SIG-M5 treated with dmso at 0.1 percent for 504 hours (cell line): ENCODE measurements around the gene CFAP74.

Experiments
- DNase-seq: peaks from one replicate; lab custom pipeline; 2025; ENCODE audit not compliant: unreplicated experiment; lab: John Stamatoyannopoulos, UW

Gene CFAP74

DNA sequence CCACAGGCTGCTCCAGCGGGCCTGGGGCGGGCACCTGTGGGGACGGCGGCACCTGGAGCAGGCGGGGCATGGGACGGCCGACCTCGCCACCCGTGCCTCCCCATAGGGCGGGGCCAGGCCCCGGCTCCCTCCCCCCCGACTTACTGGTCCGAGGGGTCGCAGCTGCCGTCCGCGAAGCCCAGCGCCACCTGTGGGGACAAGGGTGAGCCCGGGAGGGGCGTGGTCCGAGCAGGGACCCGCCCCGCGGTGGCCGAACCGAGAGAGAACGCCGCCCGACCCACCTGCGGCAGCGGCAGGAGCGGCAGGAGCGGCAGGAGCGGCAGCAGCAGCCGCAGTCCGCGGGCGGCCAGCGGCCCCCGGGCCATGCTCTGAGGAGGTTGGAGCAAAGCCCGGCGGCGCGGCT is 84.7 kb downstream of the CFAP74 start, which contains the start of gene TMEM52:
Gene TMEM52, minus strand, starts transcription at position 379 of the 403 bp plus-strand sequence. Its CDS starts 14 bp downstream, at position 365.
- DNase-seq: no peak

DNA sequence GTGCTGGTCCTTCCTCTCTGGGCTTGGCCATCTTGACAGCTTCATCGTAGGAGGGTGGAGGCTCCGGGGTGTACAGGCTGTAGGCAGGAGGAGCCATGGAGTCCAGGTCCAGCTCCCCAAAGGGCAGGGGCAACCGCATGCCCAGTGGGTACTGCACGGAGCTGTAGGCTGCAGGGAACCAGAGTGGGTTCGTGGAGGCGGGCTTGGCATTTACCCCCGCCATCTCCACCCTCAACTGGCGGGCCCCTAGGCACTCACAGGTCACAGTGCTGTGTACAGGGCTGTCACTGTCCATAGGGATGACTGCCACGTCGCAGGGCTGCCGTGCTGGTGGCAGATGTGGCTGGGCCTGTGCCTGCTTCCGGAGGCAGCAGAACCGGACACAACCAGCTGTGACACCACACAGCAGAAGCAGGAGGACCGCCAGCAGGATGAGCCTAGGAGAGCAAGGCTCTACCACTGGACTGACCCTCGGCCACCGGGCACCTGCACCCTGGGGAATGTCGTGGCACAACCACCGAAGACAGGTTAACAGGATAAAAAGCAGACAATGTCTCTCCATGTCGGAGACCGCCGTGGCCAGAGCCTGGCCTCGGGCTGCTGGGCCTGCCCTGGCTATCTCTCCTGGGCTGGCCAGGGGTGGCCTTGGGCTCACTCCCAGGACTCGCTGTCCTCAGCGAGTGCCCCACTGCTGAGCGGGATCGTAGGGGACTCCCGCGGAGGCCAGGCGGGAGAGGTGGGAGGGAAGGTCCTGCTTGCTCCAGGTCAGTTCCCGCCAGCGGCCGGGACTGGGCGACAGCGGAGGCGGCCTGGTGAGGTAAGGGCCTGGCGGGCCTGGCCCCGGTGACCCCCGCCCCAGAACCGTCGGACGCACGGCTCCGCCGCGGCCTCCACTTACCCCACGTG is 85.3 kb downstream of the CFAP74 start:
- DNase-seq: no peak

DNA sequence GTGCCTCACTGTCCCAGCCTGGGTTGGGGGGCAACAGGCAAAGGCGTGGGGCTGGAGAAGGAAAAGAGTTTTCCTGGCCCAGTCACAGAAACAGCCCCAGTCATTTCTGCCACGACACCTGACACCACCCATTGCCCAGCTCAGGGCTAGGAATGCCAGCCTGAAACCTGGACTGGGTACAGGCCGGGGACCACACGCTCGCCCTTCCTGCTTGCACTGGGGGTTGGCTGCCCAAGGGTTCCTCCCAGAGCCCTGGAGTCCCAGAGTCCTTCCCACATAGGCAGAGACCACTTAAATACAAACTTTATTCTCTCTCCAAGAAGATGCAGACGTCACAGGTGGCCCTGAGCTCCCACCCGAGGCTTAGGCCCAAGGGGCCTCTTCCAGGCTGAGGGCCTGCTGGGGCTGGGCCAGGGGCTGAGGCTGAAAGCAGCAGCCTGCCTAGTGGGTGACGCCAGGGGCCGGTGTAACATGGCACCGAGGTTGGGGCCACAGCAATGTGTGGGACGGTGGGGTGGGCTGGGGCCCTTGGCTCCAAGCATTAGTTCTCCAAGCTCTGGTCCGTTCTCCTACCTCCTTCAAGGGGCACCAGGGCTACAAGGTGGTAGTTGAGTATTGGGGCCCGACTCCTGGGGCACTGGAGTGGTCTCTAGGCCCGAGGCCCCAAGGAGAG is 86.1 kb downstream of the CFAP74 start:
- DNase-seq: no peak

DNA sequence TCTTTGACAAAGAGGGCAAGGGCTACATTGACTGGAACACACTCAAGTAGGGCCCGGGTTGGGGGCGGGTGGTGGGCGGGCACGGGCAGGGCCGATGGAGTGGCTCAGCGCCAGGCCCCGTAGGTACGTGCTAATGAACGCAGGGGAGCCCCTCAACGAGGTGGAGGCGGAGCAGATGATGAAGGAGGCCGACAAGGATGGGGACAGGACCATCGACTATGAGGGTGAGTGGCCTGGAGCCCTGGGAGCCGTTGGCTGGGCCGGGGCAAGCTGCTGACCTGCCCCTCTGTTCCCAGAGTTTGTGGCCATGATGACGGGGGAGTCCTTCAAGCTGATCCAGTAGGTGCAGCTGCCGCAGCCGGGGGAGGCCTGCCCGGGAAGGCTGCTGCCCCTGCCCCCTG is 86.7 kb downstream of the CFAP74 start:
- no peak for DNase-seq

DNA sequence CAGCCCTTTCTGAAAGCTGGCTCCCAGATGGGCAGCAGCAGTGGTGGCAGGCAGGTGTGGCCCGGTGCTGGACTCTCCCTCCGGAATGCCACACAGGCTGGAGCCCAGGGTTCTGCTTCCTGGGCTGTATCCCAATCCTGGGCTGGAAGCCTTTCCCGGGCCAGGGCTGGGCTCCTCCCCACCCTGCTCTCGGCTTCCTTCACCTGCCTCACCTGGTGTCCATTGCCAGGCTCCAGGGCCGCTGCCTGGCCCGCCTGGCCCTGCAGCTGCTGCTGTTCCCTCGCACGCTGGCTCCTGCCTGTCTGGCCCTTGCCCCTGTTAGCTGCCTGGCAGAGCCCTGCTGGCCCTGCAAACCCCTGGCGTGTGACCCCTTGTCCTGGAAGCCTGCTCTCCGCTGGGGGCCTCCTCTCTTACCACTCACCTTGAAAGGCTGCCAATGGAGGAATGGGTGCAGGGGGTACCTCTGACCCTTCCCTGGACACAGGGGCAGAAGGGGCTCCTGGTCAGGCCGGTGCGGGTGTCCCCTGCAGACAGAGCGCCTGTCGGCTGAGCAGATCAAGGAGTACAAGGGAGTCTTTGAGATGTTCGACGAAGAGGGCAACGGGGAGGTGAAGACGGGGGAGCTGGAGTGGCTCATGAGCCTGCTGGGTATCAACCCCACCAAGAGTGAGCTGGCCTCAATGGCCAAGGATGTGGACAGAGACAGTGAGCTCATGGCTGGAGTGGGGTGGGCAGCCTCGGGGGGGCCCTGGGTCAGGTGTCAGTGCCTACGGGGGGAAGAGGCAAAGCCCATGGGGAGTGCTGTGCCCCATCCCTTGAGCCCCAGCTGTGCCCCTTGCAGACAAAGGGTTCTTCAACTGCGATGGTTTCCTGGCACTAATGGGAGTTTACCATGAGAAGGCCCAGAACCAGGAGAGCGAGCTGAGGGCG is 87.4 kb downstream of the CFAP74 start:
- DNase-seq: no peak

DNA sequence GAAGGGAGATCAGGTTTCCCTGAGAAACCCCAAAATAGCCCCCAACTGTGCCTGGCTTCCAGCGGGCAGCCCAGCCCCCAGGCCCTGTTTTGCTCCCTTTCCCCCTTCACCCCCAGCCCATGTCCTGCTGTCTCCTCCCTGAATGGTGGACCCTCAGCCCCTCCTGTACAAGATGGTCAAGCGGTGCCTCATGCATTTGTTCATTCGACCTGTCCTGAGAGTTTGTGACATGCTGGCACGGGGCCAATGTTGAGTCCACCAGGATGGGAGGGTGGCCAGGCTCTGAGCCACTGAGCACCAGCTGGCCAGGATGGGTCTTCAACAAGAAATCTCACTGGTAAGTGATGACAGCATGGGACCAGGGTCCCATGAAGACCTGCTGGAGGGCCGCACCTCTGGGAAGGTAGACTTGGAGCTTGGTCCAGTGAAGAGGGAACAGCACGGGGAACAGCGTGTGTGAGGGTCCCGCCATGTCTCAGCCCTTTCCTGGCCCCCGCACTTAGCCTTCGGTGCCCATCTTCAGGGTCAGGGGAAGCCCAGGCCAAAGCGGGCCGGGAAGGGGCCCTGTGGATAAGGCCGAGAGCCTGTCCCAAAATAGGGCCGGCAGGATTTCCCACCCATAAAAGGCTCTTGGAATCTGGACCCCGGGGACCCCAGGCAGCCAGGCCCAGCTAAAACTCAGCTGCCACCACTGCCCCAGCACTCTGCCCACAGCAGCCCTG is 88.5 kb downstream of the CFAP74 start, which contains the start of gene CALML6:
Gene CALML6, plus strand, starts transcription at position 290 of the 722 bp plus-strand sequence. Its CDS starts 21 bp downstream, at position 311.
- DNase-seq: no peak

DNA sequence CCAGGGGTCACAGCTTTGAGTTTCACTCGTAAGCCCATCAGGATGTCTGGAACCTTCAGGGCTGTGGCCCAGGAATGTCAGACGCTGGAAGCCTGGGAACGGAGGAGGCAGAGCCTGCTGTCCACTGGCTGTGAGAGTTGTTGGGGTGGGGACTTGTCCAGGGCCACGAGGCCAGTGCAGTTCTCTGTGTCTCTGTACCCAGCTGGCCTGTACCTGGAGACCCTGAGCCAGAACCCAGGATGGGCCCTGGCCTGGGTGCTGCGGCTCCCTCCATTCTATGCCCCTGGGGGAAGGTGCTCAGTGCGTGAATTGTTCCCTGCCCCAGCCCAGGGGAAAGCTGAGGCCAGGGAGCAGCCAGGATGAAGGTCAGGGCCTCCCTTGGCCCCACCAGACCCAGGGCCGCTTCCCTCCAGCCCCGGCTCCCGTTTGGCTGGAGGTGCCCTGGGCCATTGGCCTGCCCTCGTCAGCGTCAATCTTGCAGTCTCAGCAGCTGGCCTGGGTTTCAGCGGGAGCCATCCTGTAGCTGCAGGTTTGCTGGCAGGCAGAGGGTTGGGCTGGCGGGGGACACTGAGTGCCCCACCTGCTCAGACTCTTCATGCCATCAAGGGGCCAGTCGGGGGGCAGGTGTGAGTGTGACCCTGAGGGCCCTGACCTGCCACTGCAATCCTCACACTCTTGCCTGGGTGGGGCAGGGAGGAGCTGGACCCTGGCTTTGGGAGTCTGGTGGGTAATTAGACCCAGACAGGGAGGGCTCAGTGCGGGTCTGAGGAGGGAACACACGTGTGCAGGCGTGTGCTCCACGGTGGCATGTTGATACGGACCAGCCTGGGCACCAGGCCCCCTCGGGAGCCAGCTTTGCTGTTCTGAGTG is 89.2 kb downstream of the CFAP74 start:
- DNase-seq: no peak

DNA sequence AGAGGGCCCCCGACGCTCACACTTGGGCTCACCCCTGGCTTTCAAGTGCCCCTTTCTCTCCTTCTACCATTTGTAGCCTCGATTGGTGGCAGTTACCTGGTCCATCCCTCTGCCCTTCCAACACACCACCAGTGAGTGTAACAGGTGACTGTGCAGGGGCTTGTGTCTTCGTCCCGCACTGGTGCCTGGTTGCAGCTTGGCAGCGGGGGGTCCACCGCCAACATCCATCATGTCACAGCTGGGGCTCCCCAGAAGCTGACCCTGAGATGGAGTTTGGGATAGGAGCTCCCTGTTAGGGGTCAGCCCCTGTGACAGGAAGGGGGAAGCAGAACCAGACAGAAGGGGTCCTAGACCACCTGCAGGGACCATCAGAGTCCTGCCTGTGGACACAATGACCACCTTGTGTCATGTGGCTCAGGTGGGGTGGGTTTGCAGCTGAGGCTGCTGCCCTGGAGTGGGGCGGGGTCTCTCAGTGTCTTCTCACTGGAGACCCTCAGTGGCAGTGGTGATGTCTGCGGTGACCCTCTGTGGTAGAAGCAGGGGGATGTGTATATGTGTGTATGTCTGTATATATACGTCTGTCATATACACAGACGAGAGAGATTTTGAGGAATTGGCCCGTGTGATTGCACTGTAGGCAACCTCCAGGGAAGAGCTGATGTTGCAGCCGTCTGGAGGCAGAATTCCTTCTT is 92.1 kb downstream of the CFAP74 start:
- no peak for DNase-seq

DNA sequence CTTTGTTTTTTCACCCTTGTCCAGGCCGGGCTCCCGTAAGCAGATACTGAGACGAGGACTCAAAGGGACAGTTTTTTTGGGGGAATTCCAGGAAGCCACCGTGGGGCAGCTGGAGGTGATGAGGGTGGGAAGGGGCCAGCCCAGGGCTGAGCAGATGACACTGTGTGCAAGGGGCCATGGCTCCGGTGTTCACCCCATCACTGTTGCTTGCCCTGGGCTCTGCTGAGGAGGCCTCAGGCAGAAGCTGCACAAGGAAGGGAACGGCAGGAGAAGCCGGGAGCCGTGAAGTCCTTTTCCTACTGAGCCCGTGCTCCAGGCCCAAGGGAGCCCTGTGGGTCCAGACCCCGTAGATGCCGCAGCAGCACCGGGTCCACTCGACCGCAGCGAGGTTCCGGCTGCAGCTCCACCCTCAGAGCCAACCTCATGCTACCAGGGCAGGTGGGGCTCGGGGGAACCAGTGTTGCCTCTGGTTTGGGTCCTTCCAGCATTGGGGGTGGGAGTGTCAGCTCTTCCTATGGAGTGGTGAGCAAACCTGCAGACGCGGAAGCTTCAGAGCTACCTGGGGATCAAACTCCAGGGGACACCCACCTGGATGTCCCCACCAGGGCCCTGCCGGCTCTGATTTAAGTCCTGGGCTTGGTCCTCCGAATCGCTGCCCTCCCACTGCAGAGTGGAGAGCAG is 92.8 kb downstream of the CFAP74 start:
- no peak for DNase-seq

DNA sequence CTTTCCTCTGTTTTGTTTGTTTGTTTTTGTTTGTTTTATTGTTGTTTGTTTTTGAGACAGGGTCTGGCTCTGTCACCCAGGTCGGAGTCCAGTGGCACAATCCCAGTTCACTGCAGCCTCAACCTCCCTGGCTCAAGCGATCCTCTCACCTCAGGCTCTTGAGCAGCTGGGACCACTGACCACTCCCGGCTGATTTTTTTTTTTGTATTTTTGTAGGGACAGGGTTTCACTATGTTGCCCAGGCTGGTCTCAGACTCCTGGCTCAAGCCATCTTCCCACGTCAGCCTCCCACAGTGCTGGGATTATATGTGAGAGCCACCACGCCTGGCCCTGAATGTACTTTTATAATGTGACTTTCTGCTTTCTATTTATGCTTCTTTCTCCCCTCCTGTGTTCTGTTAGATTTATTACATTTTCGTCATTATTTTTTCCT is 93.5 kb downstream of the CFAP74 start:
- DNase-seq: no peak

DNA sequence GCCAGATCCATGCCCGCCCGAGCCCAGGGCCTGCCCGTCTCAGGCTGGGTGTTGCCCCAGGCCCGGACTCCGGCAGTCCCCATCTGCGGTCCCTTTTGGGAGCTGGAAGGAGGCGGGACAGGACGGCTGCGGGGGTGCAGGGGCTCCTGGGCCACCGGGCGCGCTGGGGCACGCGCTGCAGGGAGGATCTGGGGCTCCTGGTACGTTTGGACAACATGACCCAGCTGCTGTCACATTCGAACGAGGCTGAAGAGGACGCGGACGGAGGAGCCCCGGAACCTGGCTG is 95.1 kb downstream of the CFAP74 start:
- DNase-seq: no peak

DNA sequence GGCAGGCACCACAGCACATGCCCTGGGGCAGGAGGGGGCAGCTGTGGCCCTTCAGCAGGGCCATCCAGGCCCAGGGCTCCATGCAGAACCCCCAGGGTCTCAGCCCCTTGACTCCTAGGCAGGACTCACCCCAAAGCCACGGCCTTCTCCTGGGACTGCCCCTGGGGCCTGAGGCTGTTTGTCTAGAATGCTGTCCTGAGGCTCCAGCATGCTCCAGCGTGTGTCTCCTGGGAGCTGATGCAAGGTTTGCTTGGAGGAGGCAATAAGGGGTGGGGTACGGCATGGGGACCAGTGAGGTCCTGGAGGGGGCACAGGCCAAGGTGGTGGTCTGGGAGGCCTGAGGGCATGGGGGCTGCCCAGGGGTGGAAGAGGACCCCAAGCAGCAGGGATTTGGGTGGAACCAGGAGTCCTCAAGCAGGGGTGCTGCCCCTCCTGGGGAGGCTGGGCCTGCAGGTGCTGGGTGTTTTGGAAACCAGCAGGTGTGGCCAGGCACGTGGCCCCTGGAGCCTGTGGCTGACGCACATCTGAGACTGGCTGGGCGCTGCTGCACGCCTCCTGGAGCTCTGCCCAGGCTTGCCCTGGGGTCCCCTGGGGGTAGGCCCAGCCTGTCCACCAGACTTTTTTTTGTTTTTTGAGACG is 96.4 kb downstream of the CFAP74 start:
- DNase-seq: no peak

DNA sequence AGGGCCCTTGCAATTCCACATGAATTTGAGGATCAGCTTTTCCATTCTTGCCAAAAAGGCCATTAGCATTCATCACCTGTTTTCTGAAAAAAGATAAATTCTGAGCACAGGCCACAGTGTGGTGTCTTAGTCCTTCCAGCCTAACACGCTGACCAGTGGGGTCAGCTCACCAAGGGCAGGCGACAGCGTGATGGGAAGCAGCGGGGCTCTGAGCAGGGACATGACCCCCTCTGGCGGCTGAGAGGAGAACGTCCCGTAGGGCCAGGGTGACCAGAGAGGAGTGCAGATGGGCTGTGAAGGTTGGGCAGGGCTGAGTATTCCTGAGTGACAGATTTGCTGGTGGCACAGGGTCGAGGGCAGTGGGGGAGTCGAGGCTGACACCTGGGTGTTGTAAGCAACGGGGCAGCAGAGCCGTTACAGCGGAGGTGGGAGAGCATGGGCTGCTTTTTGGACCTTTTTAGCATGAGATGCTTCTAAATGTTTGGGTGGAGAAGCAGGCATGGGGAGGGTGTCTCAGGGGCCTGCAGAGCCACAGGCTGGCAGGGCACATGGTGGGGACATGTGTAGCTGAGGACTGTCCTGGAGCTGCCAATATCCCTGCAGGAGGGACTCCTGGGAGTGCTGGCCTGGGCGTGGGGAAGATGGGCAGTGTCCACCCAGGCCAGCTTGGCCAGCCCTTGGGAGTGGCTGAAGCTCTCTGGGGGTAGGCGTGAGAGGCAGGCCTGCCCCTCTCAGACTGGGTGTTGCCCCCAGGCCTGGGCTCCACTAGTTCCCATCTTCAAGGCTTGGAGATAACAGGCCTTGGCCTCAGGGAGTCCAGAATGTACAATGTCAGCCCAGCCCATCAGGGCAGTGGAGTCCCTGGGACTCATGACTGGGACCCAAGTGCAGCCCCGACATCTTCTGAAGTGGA is 97.1 kb downstream of the CFAP74 start:
- DNase-seq: peak; percentile 67

DNA sequence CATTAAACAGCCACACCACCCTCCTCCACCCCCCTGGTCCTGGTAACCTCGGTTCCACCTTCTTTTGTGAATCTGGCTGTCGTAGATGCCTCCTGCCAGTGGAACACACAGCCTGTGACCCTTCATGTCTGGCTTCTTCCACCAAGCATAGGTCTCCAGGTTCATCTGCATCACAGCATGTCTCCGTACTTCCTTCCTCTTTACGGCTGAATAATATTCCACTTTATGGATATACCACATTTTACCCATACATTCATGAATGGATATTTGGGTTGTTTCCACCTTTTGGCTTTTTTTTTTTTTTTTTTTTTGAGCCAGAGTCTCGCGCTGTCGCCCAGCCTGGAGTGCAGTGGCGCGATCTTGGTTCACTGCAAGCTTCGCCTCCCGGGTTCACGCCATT is 100.4 kb downstream of the CFAP74 start:
- DNase-seq: no peak

DNA sequence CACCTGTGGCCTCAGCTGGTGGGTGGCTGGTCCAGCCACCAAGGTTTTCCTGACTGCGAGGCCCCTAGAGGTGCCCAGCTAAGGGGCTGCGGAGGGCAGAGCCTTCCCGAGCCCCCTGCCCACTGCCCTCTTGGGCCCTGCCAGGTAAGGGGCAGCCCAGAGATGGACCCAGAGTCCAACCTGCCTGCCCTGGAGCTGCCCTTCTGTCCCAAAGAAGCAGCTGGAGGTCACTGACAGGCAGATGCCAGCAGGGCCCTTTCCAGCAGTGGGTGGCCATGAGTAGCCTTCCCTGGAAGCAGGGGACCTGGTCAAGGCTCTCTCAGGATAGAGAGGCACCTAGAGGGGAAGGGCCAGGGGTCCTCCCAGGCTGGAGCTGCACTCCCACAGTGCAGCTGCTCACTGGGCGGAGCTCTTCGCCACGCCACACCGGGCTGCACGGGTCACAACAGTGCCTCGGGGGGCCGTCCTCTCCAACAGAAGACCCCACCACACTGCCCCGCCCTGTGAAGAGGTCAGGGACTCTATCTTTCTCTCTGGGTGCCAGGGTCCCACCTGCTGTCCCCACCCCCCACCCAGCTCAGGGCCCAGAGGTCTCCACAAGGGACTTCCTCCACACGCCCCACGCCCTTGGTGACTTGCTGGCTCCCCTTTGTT is 101.8 kb downstream of the CFAP74 start:
- DNase-seq: no peak

DNA sequence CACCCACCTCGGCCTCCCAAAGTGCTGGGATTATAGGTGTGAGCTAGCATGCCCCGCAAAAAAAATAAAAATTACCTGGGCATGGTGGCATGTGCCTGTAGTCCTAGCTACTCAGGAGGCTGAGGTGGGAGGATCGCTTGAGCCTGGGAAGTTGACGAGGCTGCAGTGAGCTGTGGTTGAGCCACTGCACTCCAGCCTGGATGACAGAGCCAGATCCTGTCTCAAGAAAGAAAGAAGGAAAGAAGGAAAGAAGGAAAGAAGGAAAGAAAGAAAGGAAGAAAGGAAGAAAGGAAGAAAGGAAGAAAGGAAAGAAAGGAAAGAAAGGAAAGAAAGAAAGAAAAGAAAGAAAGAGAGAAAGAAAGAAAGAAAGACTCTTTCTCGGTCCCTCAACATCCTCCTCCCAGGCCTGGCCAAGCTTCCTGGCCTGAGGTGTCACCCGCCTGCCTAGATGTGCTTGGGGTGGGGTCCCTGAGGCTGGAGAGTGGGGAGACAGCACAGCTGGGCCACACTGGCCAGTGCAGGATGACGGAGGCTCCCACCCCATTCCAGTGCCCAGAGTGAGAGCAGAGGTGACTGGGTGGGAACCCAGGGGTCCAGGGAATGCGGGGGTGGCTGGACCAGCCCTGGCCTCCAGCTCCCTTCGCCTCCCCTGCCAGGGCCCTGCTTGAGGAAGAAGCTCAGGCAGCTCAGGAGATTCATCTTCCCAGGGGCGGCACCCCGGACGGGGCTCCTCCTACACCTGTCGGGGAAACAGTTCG is 102.5 kb downstream of the CFAP74 start:
- DNase-seq: no peak
